KOPT-K1 (cell line): Measurements from ENCODE around the gene PPP1R9B.

Experiments used
- H3K27ac ChIP-seq: fragments of 200-600 bp; sonication (generic); 2 replicates; pipeline ENCODE4 v1.5.1; 2016; ENCODE audit warnings: antibody characterized with exemption, mild to moderate bottlenecking, low read depth, low read length; ENCODE audit not compliant: poor library complexity, severe bottlenecking
- H3K36me3 ChIP-seq: fragments of 200-600 bp; sonication (generic); 2 replicates; pipeline ENCODE4 v1.5.1; 2017; ENCODE audit warnings: antibody characterized with exemption, mild to moderate bottlenecking, low read length, moderate library complexity; ENCODE audit not compliant: insufficient read depth
- H3K9me3 ChIP-seq: fragments of 200-600 bp; sonication (generic); 2 replicates; pipeline ENCODE4 v1.5.1; 2017; ENCODE audit warnings: antibody characterized with exemption, low read length, mild to moderate bottlenecking; ENCODE audit not compliant: insufficient read depth, poor library complexity, severe bottlenecking

The PPP1R9B gene

GRCh38 chr17:50150354-50151040, at the start of gene PPP1R9B:
TSS of gene PPP1R9B (minus strand) at chr17:50150677. CDS start at chr17:50150513, 164 bp downstream.
- Histone ChIP-seq H3K9me3 (no peaks in the 10 kb centered on the region), H3K27ac (peak within 1 kb of the TSS; percentile 63), H3K36me3 (0 out of 2 replicates have a peak, but pooled peaks cover under 1% of the 10 kb centered on the region)

GRCh38 chr17:50199803-50200456, 49.5 kb upstream of the PPP1R9B start:
- H3K9me3 ChIP-seq: no peaks in the 10 kb centered on the region
- no peaks in the 10 kb centered on the region for H3K36me3 ChIP-seq
- no peak overlapping the region for H3K27ac ChIP-seq

GRCh38 chr17:50199211-50199802, 48.8 kb upstream of the PPP1R9B start:
- no peaks in the 10 kb centered on the region for H3K9me3 ChIP-seq
- H3K27ac ChIP-seq: no peak overlapping the region
- no peaks in the 10 kb centered on the region for H3K36me3 ChIP-seq

GRCh38 chr17:50198026-50198669, 47.7 kb upstream of the PPP1R9B start:
- no peaks in the 10 kb centered on the region for H3K36me3 ChIP-seq
- no peak overlapping the region for H3K27ac ChIP-seq
- no peaks in the 10 kb centered on the region for H3K9me3 ChIP-seq

- H3K9me3 ChIP-seq: no peaks in the 10 kb centered on the region
- no peaks in the 10 kb centered on the region for H3K36me3 ChIP-seq
- H3K27ac ChIP-seq: no peak overlapping the region
These were observed 46.3 kb upstream of the PPP1R9B start for GRCh38 chr17:50196826-50197225.

GRCh38 chr17:50196036-50196435, 45.6 kb upstream of the PPP1R9B start:
- no peaks in the 10 kb centered on the region for H3K36me3 ChIP-seq
- H3K27ac ChIP-seq: no peak overlapping the region
- H3K9me3 ChIP-seq: no peaks in the 10 kb centered on the region

GRCh38 chr17:50194934-50195865, 44.7 kb upstream of the PPP1R9B start:
- Histone ChIP-seq H3K36me3 (no peaks in the 10 kb centered on the region), H3K27ac (no peak overlapping the region), H3K9me3 (no peaks in the 10 kb centered on the region)

- Histone ChIP-seq H3K36me3 (no peaks in the 10 kb centered on the region), H3K27ac (no peak overlapping the region), H3K9me3 (no peaks in the 10 kb centered on the region)
These were observed 43.9 kb upstream of the PPP1R9B start for GRCh38 chr17:50194140-50194933.

- Histone ChIP-seq H3K27ac (no peak overlapping the region), H3K9me3 (no peaks in the 10 kb centered on the region), H3K36me3 (no peaks in the 10 kb centered on the region)
These were observed 42.3 kb upstream of the PPP1R9B start for GRCh38 chr17:50192618-50193291.

GRCh38 chr17:50192144-50192617, 41.7 kb upstream of the PPP1R9B start:
- H3K36me3 ChIP-seq: no peaks in the 10 kb centered on the region
- H3K27ac ChIP-seq: no peak overlapping the region

GRCh38 chr17:50191359-50192143, 41.1 kb upstream of the PPP1R9B start:
- H3K36me3 ChIP-seq: no peaks in the 10 kb centered on the region
- no peak overlapping the region for H3K27ac ChIP-seq
- H3K9me3 ChIP-seq: no peaks in the 10 kb centered on the region

More at GRCh38 chr17:50192144-50192617, 41.7 kb upstream of the PPP1R9B start:
- no peaks in the 10 kb centered on the region for H3K9me3 ChIP-seq

- no peaks in the 10 kb centered on the region for H3K36me3 ChIP-seq
- no peak overlapping the region for H3K27ac ChIP-seq
- no peaks in the 10 kb centered on the region for H3K9me3 ChIP-seq
These were observed 40.3 kb upstream of the PPP1R9B start for GRCh38 chr17:50190603-50191358.
